SW 1271 (cell line): ENCODE data around the gene WDR91.
A peak's percentile ranks its signal among the peaks of the same experiment; 100 is the strongest.

Source experiments
- DNase-seq, 2 experiments: peaks; one replicate each; lab custom pipeline; 2025; lab: John Stamatoyannopoulos, UW

Gene WDR91

DNA sequence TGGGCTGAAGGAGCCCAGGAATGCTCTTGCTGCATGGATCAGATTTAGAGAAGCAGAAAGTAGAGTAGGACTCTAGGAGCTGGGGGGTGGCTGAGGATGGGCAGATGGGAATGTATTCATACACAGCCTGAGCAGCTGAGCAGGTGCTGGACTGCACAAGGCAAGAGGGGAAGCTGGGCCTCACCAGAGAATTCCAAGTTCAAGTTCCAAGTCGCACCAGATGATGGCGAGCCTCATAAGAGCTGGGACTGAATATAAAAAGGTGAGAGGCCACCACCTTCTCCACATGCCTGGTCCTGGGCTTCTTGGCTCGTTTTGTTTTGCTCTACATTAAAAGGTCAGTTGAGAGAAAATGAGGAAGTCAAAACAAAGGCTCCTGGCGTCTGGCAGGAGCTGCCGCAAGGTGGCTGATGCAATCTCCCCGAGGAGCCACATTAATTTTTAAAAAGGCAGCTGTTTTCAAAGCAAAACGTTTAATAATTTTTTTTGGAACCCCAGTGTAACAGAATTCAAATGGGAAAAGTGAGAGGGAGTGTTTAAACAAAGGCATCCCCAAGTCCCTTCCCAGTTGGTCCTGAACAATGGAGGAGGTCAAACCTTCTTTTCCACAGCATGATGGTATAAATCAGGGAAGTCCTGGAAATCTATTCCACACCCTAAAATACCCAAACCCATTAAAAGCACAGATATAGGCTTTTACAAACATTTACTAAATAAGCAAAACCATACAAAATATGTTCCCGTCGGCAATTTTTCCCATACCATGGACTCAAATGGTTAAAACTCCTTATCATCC is 50.3 kb downstream of the WDR91 start:
- DNase-seq: no peak

DNA sequence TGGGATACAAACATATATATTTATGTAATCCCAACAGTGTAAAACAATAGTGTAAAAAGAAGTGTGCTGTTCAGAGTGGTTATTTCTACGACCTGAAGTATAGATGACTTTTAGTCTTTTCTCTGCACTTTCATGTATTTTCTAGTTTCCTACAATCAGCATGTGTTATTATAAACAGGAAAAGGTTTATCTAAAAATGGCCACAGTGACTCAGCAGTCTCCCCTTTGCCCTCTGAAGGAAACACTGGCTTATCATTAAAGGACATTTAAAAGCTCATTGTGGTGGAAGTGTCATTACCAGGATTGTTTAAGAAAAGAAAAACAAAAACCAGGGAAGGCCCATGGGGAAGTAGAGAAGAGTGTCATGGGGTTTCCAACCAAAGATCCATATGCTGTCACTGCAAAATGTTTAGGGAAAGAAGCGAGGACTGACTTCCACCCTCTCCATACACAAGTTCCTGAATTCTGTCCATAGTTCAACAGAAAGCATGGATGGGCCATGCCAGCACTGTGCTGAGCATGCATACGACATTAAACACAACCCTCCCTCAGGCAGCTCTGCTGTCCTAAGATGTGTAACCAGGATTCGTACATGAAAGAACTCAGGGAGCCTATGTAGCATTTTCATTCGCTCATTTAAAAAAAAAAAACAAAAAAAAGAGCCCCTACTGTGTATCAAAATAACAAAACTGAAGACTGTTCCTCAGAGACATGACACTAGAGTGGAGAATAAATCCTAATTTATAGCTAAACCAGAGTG is 51.0 kb downstream of the WDR91 start:
- DNase-seq: no peak

DNA sequence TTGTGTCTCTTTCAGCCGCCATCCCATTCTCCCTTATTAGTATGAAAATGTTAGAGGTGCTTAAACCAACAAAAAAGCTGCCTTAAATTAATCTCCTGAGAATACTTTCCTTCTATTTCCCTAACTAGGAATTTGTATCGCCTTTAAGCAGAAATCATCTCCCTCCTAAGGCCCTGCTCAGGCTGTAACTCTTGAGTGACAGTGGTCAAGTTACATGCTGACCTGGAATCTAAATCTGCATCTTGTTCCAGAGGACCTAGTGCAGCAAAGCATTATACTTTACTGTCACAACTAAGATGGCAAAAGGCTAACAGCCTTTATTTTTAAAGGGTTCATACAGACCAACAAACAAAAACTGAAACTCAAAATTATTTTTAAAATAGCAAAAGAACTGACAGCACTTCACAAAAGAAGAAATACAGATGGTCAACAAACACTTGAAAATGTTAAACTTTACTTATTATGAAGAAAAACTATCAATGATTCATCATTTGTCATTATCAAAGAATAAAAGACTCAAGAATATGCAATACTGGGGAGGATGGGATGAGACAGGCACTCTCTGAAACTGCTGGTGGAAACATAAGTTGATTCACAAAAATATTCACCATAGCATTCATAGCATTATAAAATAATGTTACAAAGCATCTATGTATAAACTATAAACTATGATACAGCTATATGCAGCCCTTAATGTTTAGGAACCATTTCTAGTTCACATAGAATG is 51.8 kb downstream of the WDR91 start:
- no peak for DNase-seq

DNA sequence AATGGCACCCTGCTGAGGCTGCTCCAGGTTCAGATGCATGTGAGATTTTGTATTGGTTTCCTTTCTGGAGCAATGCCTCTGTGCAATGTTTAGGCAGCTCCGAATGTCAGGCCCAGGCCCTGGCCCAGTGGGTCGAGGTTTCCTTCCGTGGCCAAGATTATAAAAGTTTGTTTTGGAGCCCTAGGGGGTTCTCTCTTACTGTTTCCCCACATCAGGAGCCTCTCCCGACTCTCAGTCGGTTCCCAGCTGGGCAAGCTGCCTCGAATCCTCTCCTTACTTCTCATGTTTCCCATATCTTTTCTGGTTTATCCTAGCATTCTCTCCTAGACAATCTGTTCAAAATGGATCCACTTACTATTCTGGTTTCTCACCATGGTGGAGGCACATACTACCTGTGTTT is 52.5 kb downstream of the WDR91 start:
- no peak for DNase-seq

DNA sequence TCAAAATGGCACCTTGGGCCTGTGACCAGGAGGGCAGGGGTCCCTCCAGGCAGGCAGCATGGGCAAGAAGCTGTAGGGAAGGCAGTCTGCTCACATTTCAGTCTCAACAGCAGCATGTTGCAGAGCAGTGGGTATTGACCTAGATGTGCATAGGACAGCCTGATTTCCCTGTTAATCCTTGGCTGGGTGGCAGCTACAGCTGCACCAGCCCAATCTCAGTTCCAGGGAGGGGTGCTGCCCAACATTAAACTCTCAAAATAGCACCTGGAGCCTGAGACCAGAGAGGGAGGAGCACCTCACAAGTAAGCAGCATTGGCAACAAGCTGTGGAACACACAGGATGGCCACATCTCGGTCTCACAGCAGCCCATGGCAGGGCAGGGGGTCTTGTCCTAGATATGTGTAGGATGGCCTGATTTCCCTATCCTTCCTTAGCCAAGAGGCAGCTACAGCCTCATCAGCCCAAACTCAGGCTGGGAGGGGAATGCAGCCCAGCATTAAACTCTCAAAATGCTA is 53.1 kb downstream of the WDR91 start:
- DNase-seq: no peak

DNA sequence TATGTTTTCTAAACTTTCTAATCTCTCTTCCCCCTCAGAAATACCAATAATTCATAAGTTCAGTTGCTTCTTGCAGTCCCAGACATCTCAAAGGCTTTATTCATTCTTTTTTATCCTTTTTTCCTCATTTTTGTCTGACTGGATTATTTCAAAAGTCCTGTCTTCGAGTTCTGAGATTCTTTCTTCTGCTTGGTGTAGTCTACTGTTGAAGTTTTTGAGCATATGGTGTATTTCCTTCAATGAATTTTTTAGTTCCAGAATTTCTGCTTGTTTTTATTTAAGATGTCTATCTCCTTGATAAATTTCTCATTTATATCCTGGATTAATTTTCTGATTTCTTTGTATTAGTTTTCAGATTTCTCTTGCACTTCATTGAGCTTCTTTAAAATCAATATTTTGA is 55.0 kb downstream of the WDR91 start:
- no peak for DNase-seq

DNA sequence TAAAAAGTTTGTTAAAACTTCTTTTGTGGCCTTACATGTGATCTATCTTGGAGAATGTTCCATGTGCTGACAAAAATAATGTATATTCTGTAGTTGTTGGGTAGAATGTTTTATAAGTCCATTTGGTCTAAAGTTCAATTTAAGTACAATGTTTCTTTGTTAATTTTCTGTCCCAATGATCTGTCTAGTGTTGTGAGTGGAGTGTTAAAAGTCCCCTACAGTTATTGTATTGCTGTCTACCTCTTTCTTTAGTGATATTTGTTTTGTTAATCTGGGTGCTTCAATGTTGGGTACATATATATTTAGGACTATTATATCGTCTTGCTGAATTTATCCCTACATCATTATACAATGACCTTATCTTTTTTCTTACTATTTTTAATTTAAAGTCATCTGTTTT is 56.6 kb downstream of the WDR91 start:
- no peak for DNase-seq

DNA sequence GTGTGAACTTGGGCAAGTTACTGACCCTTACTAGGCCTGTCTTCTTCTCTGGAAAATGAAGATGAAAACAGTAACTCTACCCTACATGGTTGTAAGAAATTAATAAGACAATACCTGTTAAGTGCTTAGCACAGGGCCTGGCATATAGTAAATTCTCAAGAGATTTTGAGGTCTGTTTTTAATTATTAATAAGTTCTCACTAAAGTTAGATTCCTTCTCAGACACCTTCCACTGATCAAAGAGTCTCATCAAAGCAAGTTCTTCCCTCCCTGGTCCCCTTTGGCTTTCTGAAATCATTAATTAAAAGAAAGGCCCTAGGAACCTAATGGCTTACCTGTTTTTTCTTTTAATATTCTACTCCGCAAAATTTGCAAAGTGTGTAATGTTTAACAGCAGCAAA is 58.9 kb downstream of the WDR91 start:
- DNase-seq: no peak

DNA sequence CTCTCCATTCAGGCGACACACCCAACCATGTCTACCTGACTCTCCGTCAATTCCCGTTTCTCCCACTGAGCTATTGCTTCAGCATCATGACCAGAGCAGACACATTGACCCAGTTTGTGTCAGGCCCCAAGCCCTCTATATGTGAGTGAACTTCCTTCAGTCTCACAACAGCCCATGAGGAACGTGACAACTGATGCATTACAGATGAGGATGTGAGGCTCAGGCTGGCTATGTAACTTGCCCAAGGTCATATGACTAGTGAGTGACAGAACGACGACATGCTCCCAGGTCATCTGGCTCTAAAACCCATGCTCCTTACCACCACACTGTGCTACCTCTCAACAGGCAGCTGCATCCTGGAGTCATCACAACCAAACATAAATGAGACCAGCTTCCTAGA is 59.8 kb downstream of the WDR91 start:
- no peak for DNase-seq

DNA sequence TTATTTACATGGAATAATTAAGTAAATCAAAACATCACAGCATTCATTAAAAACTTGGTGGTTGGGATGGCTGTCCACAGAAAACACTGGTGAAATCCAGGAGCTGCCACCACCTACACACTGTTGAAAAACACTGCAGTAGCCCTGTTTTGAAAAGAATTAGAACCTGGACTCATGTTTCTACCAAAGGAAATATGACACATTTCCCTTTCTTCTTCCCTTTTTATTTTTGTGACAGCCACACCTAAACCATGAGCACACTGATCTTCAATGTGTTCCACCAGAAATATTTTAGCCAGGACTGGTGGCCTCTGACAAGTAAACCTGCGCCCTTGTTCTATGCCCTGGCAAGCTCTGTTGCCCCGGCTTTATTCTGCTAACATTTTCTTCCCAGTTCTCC is 60.2 kb downstream of the WDR91 start:
- DNase-seq: no peak

DNA sequence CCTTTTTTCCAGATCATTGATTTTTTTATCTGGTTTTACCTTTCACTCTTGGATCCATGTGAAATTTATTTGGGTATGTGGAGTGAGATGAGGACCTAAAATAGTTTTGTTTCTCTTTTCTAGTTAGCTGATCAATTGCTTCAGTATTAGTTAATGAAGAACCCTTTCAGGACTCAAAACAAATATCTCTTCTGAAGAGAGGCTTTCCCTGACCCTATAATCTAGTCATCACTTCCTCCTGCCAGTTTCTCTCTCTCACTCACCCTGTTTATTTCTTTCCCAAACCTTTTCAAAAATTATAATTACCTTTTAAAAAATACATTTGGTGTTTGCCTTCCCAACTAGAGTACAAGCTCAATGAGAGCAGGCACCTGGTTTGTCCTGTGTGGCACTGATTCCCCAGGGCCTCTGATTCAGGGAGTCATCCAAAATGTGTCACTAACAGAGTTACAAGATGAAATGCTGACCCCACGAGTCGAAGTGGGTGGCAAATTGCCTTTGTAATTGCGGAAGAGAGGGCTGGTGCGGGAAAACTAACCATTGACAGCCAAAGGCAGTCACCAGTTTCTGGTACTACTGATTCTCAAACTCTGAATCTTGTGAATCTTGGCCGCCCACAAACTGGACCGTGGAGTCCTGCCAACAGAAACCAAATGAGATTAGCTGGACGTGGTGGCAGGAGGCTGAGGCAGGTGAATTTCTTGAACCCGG is 61.1 kb downstream of the WDR91 start:
- DNase-seq: no peak

DNA sequence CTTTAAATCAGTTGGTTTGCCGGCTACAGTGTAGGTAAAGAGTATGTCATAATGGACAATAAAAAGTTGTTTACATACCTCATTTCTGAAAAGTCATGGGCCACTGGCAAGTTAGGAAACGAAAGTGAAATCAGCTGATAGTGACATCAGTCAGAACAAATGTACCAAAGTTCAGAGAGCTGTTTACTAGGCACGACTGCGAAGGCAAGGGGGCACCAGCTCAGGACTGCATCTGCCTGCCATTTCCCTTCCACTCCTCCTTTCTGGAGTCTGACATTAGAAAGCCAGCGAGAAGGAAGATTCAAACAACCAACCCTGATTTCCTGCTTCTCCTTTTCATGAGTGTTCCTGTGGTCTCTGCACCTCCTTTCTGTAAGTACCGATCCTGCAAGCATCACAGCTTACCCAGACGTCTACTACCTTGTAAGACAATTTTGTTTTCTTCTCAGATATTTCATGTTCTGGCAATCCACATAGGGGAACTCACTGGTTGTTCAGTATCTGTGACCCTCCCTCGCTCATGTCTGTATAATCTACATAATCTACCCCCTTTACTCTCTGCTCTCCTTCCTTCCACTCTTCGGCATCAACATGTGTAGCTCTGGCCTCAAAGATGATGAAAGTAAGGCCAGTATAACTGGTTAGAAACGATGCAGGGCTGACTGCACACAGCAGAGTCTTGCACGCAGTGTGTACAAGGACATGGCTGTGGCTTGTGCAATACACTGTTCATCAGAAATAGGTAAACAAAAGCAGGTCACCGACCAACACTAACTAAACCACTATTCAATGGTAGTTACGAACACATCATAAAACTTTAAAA is 63.2 kb downstream of the WDR91 start, which contains the start of gene TMEM140:
TMEM140 (plus strand) TSS at position 174 of the 823 bp plus-strand sequence. CDS start 16,370 bp downstream, outside the sequence.
- DNase-seq: peak in 1 of 2 experiments; percentile 61

DNA sequence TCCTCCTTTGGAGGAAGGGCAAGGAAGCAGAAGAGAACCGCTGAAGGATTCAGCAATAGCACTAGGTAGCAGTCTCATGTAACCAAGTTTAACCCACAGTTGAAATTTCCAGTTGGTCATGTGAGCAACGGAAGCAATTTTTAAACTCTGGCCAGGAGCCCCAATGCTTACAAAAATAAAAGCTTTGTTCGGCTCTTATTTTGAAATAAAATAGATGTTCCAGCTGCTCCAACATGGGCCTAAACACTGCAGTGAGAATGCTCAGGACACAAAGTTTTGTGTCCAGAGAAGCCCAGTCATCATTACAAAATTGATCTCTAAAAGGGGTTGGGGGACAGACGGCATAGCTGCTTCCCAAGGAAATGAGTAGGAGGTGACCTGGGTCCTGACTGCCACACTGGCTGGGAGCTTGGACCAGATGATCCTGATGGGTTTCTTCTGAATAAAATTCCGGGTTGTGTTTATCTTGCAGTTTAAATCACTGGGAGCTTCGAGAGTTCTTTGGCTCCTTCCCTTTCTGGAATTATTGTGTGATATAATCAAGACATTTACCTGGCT is 63.9 kb downstream of the WDR91 start:
- DNase-seq: peak in 1 of 2 experiments; percentile 26

DNA sequence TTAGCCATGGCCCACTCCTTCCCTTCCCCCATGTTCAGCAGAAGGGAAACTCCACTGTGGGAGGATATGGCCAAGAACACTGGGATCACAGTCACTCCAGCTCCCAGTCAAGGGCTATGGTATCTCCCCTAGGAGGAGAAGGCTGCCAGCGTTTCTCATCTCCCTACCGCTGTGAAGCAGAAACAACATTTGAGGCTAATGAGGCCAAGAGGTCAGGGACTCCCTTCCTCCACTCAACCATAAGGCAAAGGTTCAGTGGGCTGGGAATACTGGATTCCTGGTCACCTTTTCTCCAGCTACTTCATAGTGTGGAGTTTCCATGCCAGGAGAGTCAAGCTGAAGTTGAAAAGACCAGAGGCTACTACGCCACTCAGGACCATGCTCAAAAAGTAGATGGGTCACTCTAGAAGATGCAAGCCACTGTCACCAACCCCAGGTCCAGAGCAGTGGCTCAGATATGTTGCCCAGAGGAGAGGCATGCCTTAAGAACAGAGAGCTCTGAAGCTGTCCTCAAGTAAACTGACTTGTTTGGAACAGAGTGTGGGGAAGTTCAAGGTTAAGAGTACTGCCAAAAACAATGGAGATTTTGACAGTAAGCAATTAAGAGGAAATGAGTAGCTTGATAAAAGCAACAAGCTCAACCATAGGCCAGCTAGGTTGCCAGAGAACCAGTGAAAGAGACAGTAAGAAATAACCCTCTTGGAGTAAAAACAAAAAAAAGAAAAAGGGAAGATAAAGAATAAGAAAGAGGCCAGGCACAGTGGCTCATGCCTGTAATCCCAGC is 67.2 kb downstream of the WDR91 start:
- no peak for DNase-seq
